Islet of Langerhans (tissue), 1 donor: ENCODE data around the gene WDFY3.
"Not testable (repeated sequence)": the region's sequence is repeated elsewhere in the genome, so short reads cannot be mapped to it uniquely, and the experiment has no call there.

Source experiments
- FAIRE-seq: peaks from one replicate; lab custom pipeline; 2011; peaks lifted over from hg19 to GRCh38; lab: Jason Lieb, UNC

The WDFY3 gene

GRCh38 chr4:84856468-84857049, 109.9 kb downstream of the WDFY3 start:
- FAIRE-seq, result peak; percentile 38

GRCh38 chr4:84855774-84856173, 110.7 kb downstream of the WDFY3 start:
- peak; percentile 53 for FAIRE-seq

- FAIRE-seq, result peak; percentile 72
Observed at GRCh38 chr4:84852081-84852480, 114.4 kb downstream of the WDFY3 start.

- no peak for FAIRE-seq
Observed at GRCh38 chr4:84849051-84849640, 117.3 kb downstream of the WDFY3 start.

- FAIRE-seq, result no peak
Observed at GRCh38 chr4:84848432-84848831, 118.1 kb downstream of the WDFY3 start.

GRCh38 chr4:84847978-84848377, 118.5 kb downstream of the WDFY3 start:
- FAIRE-seq, result no peak

GRCh38 chr4:84846985-84847384, 119.5 kb downstream of the WDFY3 start:
- FAIRE-seq, result no peak

GRCh38 chr4:84841435-84841834, 125.1 kb downstream of the WDFY3 start:
- no peak for FAIRE-seq

GRCh38 chr4:84837751-84838150, 128.7 kb downstream of the WDFY3 start:
- no peak for FAIRE-seq

GRCh38 chr4:84829633-84830032, 136.9 kb downstream of the WDFY3 start:
- not testable (repeated sequence) for FAIRE-seq

GRCh38 chr4:84826681-84827080, 139.8 kb downstream of the WDFY3 start:
- peak; percentile 51 for FAIRE-seq

GRCh38 chr4:84825701-84826341, 140.7 kb downstream of the WDFY3 start:
- no peak for FAIRE-seq

- peak; percentile 81 for FAIRE-seq
Observed at GRCh38 chr4:84821064-84821463, 145.4 kb downstream of the WDFY3 start.

GRCh38 chr4:84814094-84814750, 152.3 kb downstream of the WDFY3 start:
- FAIRE-seq, result peak; percentile 99

GRCh38 chr4:84809946-84810345, 156.5 kb downstream of the WDFY3 start:
- no peak for FAIRE-seq

- FAIRE-seq, result no peak
Observed at GRCh38 chr4:84808332-84808731, 158.2 kb downstream of the WDFY3 start.

- not testable (repeated sequence) for FAIRE-seq
Observed at GRCh38 chr4:84806541-84806940, 159.9 kb downstream of the WDFY3 start.

- no peak for FAIRE-seq
Observed at GRCh38 chr4:84804136-84804535, 162.4 kb downstream of the WDFY3 start.

- peak; percentile 70 for FAIRE-seq
Observed at GRCh38 chr4:84803720-84804119, 162.8 kb downstream of the WDFY3 start.

- FAIRE-seq, result no peak
Observed at GRCh38 chr4:84803116-84803515, 163.4 kb downstream of the WDFY3 start.

- no peak for FAIRE-seq
Observed at GRCh38 chr4:84800256-84800655, 166.2 kb downstream of the WDFY3 start.

GRCh38 chr4:84799318-84799717, 167.2 kb downstream of the WDFY3 start:
- FAIRE-seq, result no peak

- no peak for FAIRE-seq
Observed at GRCh38 chr4:84796394-84796793, 170.1 kb downstream of the WDFY3 start.
